Amniotic epithelial cell (primary cell): ENCODE measurements around the gene BCAS2.
"Not testable (repeated sequence)": the region's sequence is repeated elsewhere in the genome, so short reads cannot be mapped to it uniquely, and the experiment has no call there.

Experiments
- DNase-seq: peaks from one replicate; pipeline ENCODE4 v3.0.0-alpha.2; 2010; ENCODE audit warnings: low read depth

Gene BCAS2

GRCh38 chr1:114581335-114582287 lies at the start of gene BCAS2:
Gene BCAS2 (minus strand): TSS chr1:114581615. CDS start chr1:114581591, 24 bp downstream.
- DNase-seq = peak; percentile 99

GRCh38 chr1:114627107-114627506 lies 45.7 kb upstream of the BCAS2 start:
- DNase-seq = no peak

- no peak for DNase-seq
Measured at GRCh38 chr1:114623364-114623763, 41.9 kb upstream of the BCAS2 start.

GRCh38 chr1:114620419-114620818 lies 39.0 kb upstream of the BCAS2 start:
- no peak for DNase-seq

GRCh38 chr1:114618606-114619005 lies 37.2 kb upstream of the BCAS2 start:
- DNase-seq = no peak

- peak; percentile 37 for DNase-seq
Measured at GRCh38 chr1:114610546-114611245, 29.3 kb upstream of the BCAS2 start.

- DNase-seq = no peak
Measured at GRCh38 chr1:114609826-114610225, 28.4 kb upstream of the BCAS2 start.

GRCh38 chr1:114609026-114609425 lies 27.6 kb upstream of the BCAS2 start:
- DNase-seq = no peak

- DNase-seq = no peak
Measured at GRCh38 chr1:114607223-114607622, 25.8 kb upstream of the BCAS2 start.

- DNase-seq = no peak
Measured at GRCh38 chr1:114597949-114598348, 16.5 kb upstream of the BCAS2 start.

- no peak for DNase-seq
Measured at GRCh38 chr1:114595602-114596001, 14.2 kb upstream of the BCAS2 start.

GRCh38 chr1:114594046-114594445 lies 12.6 kb upstream of the BCAS2 start:
- no peak for DNase-seq

- DNase-seq = no peak
Measured at GRCh38 chr1:114589122-114589521, 7.7 kb upstream of the BCAS2 start.

- no peak for DNase-seq
Measured at GRCh38 chr1:114588196-114588689, 6.8 kb upstream of the BCAS2 start.

- no peak for DNase-seq
Measured at GRCh38 chr1:114587203-114587991, 6.0 kb upstream of the BCAS2 start.

- no peak for DNase-seq
Measured at GRCh38 chr1:114586513-114587047, 5.2 kb upstream of the BCAS2 start.

- peak; percentile 6 for DNase-seq
Measured at GRCh38 chr1:114585231-114585630, 3.8 kb upstream of the BCAS2 start.

- DNase-seq = no peak
Measured at GRCh38 chr1:114574365-114574764, 7.0 kb downstream of the BCAS2 start.

GRCh38 chr1:114564141-114564540 lies 17.3 kb downstream of the BCAS2 start:
- no peak for DNase-seq

GRCh38 chr1:114562978-114563510 lies 18.4 kb downstream of the BCAS2 start:
- not testable (repeated sequence) for DNase-seq

- no peak for DNase-seq
Measured at GRCh38 chr1:114561333-114561732, 20.1 kb downstream of the BCAS2 start.

GRCh38 chr1:114559356-114559755 lies 22.1 kb downstream of the BCAS2 start:
- no peak for DNase-seq
